H1 (cell line): Measurements from ENCODE around the gene PLVAP. TPM values are rescaled to one million over a fixed set of nuclear protein-coding genes. Genes with fewer than 3 reads are reported as not detected.

Experiments
- CTCF ChIA-PET: fragments of 300-600 bp; sonication (Branson Sonifier 250); formaldehyde crosslinking; loops from one replicate; lab custom pipeline; 2021; ENCODE audit not compliant: partially characterized antibody; lab: Charles Lee
- POLR2A ChIA-PET: fragments of 300-600 bp; sonication (Branson Sonifier 250); formaldehyde crosslinking; loops from one replicate; lab custom pipeline; 2021; ENCODE audit warnings: inconsistent platforms; ENCODE audit not compliant: partially characterized antibody; lab: Charles Lee
- DNase-seq, 2 experiments: peaks; one replicate each; pipeline versions ENCODE4 v3.0.0 to v3.0.0-alpha.2; 2010 to 2022; ENCODE audit warnings: low spot score in 2 of 2, low read depth in 1 of 2, mixed read lengths in 1 of 2
- FAIRE-seq: peaks from 2 replicates; lab custom pipeline; 2011; peaks lifted over from hg19 to GRCh38; lab: Jason Lieb, UNC
- H2AFZ ChIP-seq: 2 replicates; pipeline ENCODE4 v1.8.1; 2012; ENCODE audit warnings: low read length, inconsistent platforms
- H2AK5ac ChIP-seq: 2 replicates; pipeline ENCODE4 v1.6.1; 2013; ENCODE audit warnings: low read depth, low read length
- H2BK120ac ChIP-seq: replicated peaks from 2 replicates; pipeline ENCODE3; 2013; ENCODE audit warnings: low read depth, low read length, inconsistent platforms
- H2BK12ac ChIP-seq: 2 replicates; pipeline ENCODE4 v1.6.1; 2013; ENCODE audit warnings: low read depth, low read length
- H2BK15ac ChIP-seq: 2 replicates; pipeline ENCODE4 v1.6.1; 2013; ENCODE audit warnings: low read length
- H2BK20ac ChIP-seq: 2 replicates; pipeline ENCODE4 v1.6.1; 2013; ENCODE audit warnings: low read length
- H2BK5ac ChIP-seq: 2 replicates; pipeline ENCODE4 v1.6.1; 2013; ENCODE audit warnings: low read depth, low read length
- H3K14ac ChIP-seq: 2 replicates; pipeline ENCODE4 v1.6.1; 2013; ENCODE audit warnings: inconsistent platforms; ENCODE audit not compliant: insufficient read length
- H3K18ac ChIP-seq: 2 replicates; pipeline ENCODE4 v1.6.1; 2013; ENCODE audit warnings: low read length; ENCODE audit errors: extremely low read depth
- H3K23ac ChIP-seq: 2 replicates; pipeline ENCODE4 v1.6.1; 2013; ENCODE audit warnings: inconsistent platforms; ENCODE audit not compliant: insufficient read length
- H3K23me2 ChIP-seq: 2 replicates; pipeline ENCODE4 v1.6.1; 2013; ENCODE audit warnings: low read depth, low read length
- H3K27ac ChIP-seq: 2 replicates; pipeline ENCODE4 v1.6.1; 2011; ENCODE audit warnings: low read depth, low read length, inconsistent platforms
- H3K27me3 ChIP-seq, 4 experiments: replicated peaks in 1 of 4; 1 replicate in 1 of 4; 2 replicates in 3 of 4; pipeline versions ENCODE4 v1.6.1 to v1.8.1; 2011 to 2013; ENCODE audit warnings: low read length in 3 of 4, mild to moderate bottlenecking in 3 of 4, inconsistent platforms in 2 of 4, mixed read lengths in 2 of 4, moderate library complexity in 1 of 4; ENCODE audit not compliant: control insufficient read depth in 3 of 4, insufficient read depth in 3 of 4; ENCODE audit errors: extremely low read depth in 1 of 4
- H3K36me3 ChIP-seq, 4 experiments: 2 replicates each; pipeline versions ENCODE4 v1.6.1 to v1.8.1; 2011 to 2013; ENCODE audit warnings: mild to moderate bottlenecking in 4 of 4, low read length in 3 of 4, moderate library complexity in 2 of 4, control low read depth in 1 of 4, inconsistent platforms in 1 of 4; ENCODE audit not compliant: insufficient read depth in 4 of 4, control insufficient read depth in 2 of 4
- H3K4ac ChIP-seq: replicated peaks from 2 replicates; pipeline ENCODE3; 2013; ENCODE audit warnings: low read length, low read depth, mixed read lengths, inconsistent platforms; ENCODE audit not compliant: insufficient read length
- H3K4me1 ChIP-seq, 4 experiments: replicated peaks in 1 of 4; 1 replicate in 1 of 4; 2 replicates in 3 of 4; pipeline versions ENCODE4 v1.6.1 to v1.8.1; 2011 to 2013; ENCODE audit warnings: low read length in 3 of 4, inconsistent platforms in 2 of 4, mixed read lengths in 1 of 4; ENCODE audit not compliant: insufficient read depth in 4 of 4, control insufficient read depth in 3 of 4
- H3K4me2 ChIP-seq, 2 experiments: 2 replicates each; pipeline versions ENCODE4 v1.6.1 to v1.8.1; 2011 to 2013; ENCODE audit warnings: low read depth in 2 of 2, low read length in 2 of 2, control low read depth in 1 of 2, inconsistent platforms in 1 of 2, mild to moderate bottlenecking in 1 of 2; ENCODE audit not compliant: insufficient read depth in 1 of 2
- H3K4me3 ChIP-seq, 4 experiments: fragments of 200-600, 300-600 bp in 1 of 4; sonication (generic), shearing (Covaris generic), sonication (Bioruptor Twin) in 1 of 4; 2 replicates each; pipeline versions ENCODE4 v1.5.1 to v1.8.1; 2011 to 2016; ENCODE audit warnings: low read length in 4 of 4, low read depth in 3 of 4, control low read depth in 2 of 4, inconsistent platforms in 2 of 4, mild to moderate bottlenecking in 2 of 4, mixed read lengths in 1 of 4, moderate library complexity in 1 of 4; ENCODE audit not compliant: insufficient read depth in 2 of 4; ENCODE audit errors: extremely low read depth in 1 of 4
- H3K56ac ChIP-seq: replicated peaks from 2 replicates; pipeline ENCODE3; 2013; ENCODE audit warnings: low read depth, mild to moderate bottlenecking, mixed read lengths, low read length, inconsistent platforms; ENCODE audit not compliant: insufficient read length
- H3K79me1 ChIP-seq: 2 replicates; pipeline ENCODE4 v1.6.1; 2013; ENCODE audit warnings: low read depth, low read length, control low read depth
- H3K79me2 ChIP-seq, 2 experiments: 2 replicates each; pipeline versions ENCODE4 v1.6.1 to v1.8.1; 2012 to 2013; ENCODE audit warnings: low read length in 2 of 2, mild to moderate bottlenecking in 2 of 2, inconsistent platforms in 1 of 2; ENCODE audit not compliant: insufficient read depth in 2 of 2, control insufficient read depth in 1 of 2
- H3K9ac ChIP-seq, 4 experiments: replicated peaks in 1 of 4; 1 replicate in 1 of 4; 2 replicates in 3 of 4; pipeline versions ENCODE4 v1.6.1 to v1.8.1; 2011 to 2013; ENCODE audit warnings: low read depth in 3 of 4, low read length in 3 of 4, control low read depth in 2 of 4, mild to moderate bottlenecking in 2 of 4, moderate library complexity in 2 of 4, inconsistent platforms in 1 of 4; ENCODE audit errors: extremely low read depth in 1 of 4
- H3K9me3 ChIP-seq, 2 experiments: 2 replicates each; pipeline versions ENCODE4 v1.6.1 to v1.8.1; 2012 to 2013; ENCODE audit warnings: mild to moderate bottlenecking in 2 of 2, moderate library complexity in 2 of 2, control low read depth in 1 of 2, inconsistent platforms in 1 of 2, low read depth in 1 of 2, low read length in 1 of 2, mixed read lengths in 1 of 2; ENCODE audit not compliant: insufficient read depth in 2 of 2
- H4K20me1 ChIP-seq, 2 experiments: replicated peaks in 1 of 2; 2 replicates each; pipeline versions ENCODE3 to v1.8.1; 2011 to 2013; ENCODE audit warnings: inconsistent platforms in 2 of 2, low read length in 2 of 2, mild to moderate bottlenecking in 1 of 2; ENCODE audit not compliant: insufficient read depth in 2 of 2, control insufficient read depth in 1 of 2
- H4K5ac ChIP-seq: 2 replicates; pipeline ENCODE4 v1.6.1; 2013; ENCODE audit warnings: low read length, low read depth, mixed read lengths, inconsistent platforms; ENCODE audit not compliant: insufficient read length
- H4K8ac ChIP-seq: 2 replicates; pipeline ENCODE4 v1.8.0; 2013; ENCODE audit warnings: mild to moderate bottlenecking, moderate library complexity, low read length, inconsistent platforms; ENCODE audit not compliant: insufficient read depth; ENCODE audit errors: extremely low read depth
- H4K91ac ChIP-seq: replicated peaks from 2 replicates; pipeline ENCODE3; 2013; ENCODE audit warnings: low read length, mixed read lengths, inconsistent platforms; ENCODE audit not compliant: insufficient read length
- GTF2F1 ChIP-seq: IDR thresholded peaks from 2 replicates; pipeline ENCODE4 v1.6.1; 2012; ENCODE audit warnings: low read depth, low read length, improper control_type of control experiment, borderline replicate concordance
- SP2 ChIP-seq: IDR thresholded peaks from 2 replicates; pipeline ENCODE4 v1.6.1; 2012; ENCODE audit warnings: mild to moderate bottlenecking, low read length, inconsistent platforms
- WGBS, 2 experiments: shearing (Covaris generic) in 1 of 2; methylation state at CpG; one replicate each; pipeline versions ENCODE4 v1.1.6 to v1.1.7; 2013 to 2015; ENCODE audit warnings: low lambda C conversion rate in 2 of 2, mixed read lengths in 2 of 2, inconsistent platforms in 1 of 2, low coverage in 1 of 2, missing lambda C conversion rate in 1 of 2; ENCODE audit not compliant: insufficient replicate concordance in 2 of 2, insufficient coverage in 1 of 2, insufficient read length in 1 of 2; ENCODE audit errors: extremely low coverage in 1 of 2, missing lambda C conversion rate in 1 of 2; 5-methylcytosine and 5-hydroxymethylcytosine counted together
- polyA plus RNA-seq, 7 experiments: library from polyadenylated mRNA; depleted of rRNA in 3 of 7; stranded (reverse) in 5 of 7; unstranded in 2 of 7; fragments of >200 nt in 5 of 7; fragments of 200-250 nt in 2 of 7; gene quantifications; 1 replicate in 5 of 7; 2 replicates in 1 of 7; 4 replicates in 1 of 7; pipeline versions ENCODE4 v1.2.1 to v1.2.3, GENCODE V29; 2011 to 2013; ENCODE audit warnings: missing spikeins in 2 of 7, mixed read lengths in 2 of 7
- total RNA-seq: library from RNA; stranded (reverse); fragmentation: NEBNext Ultra II Directional; extraction: Animal tissue kit (Norgen Biotek cat#: 25700); gene quantifications from 2 replicates; pipeline ENCODE4 v1.2.1, GENCODE V29; 2021

Gene PLVAP
- total and polyA plus RNA-seq, 2 of the 8 experiments (the other 6 are each of a cell fraction or from before 2014, with no cell fraction given), result 0.32 TPM; not detected in 1

- no peak overlapping the region for H2BK12ac ChIP-seq
- H3K79me2 ChIP-seq, result no peaks in the 10 kb centered on the region
- H3K4me3 ChIP-seq, result no peak overlapping the region
- H4K20me1 ChIP-seq, result peaks cover 0 to 3% of the 10 kb centered on the region in 2 experiments
- no peak overlapping the region for H3K9ac ChIP-seq
- H3K4me2 ChIP-seq, result no peak overlapping the region
- H3K56ac ChIP-seq, result no peak overlapping the region
- no peak overlapping the region for H3K4ac ChIP-seq
- H3K27me3 ChIP-seq, result no peaks in the 10 kb centered on the region
- no peak overlapping the region for H2BK20ac ChIP-seq
- DNase-seq, result no peak
- H3K36me3 ChIP-seq, result peaks cover 2 to 38% (median 15%) of the 10 kb centered on the region in 4 experiments; a peak in 5 of 8 replicates
- H3K4me1 ChIP-seq, result peaks cover 0 to 12% (median 7%) of the 10 kb centered on the region in 4 experiments; a peak in 4 of 7 replicates
- ChIA-PET POLR2A (interaction anchor here (0.6 to 17.1 kb wide), 4 partner anchors 13 to 40 kb away, joined by 3 to 329 read pairs (median 52); partner anchors contain the start of genes ABHD8, ANO8, DDA1 and GTPBP3), CTCF (no interaction called here)
- H4K5ac ChIP-seq, result no peak overlapping the region
- no peak overlapping the region for H3K14ac ChIP-seq
- no peak overlapping the region for H2BK15ac ChIP-seq
- no peak overlapping the region for H2BK120ac ChIP-seq
- H3K23ac ChIP-seq, result no peak overlapping the region
- no peak overlapping the region for H4K8ac ChIP-seq
- 93% methylated on average over 19 of the region's 56 CpGs; no CpG with 5 or more reads in 1 of the 2 experiments for WGBS, 2 experiments
- H3K9me3 ChIP-seq, result no peaks in the 10 kb centered on the region
- no peaks in the 10 kb centered on the region; the same call in 1 of the 2 replicates for H3K79me1 ChIP-seq
- peaks cover 2% of the 10 kb centered on the region; the same call in 1 of the 2 replicates for H3K23me2 ChIP-seq
- no peak overlapping the region for H2AK5ac ChIP-seq
- H3K18ac ChIP-seq, result no peak overlapping the region
- no peak overlapping the region for H3K27ac ChIP-seq
- H2AFZ ChIP-seq, result no peak overlapping the region
- no peak for TF ChIP-seq SP2
- TF ChIP-seq GTF2F1, result no peak
- no peak overlapping the region for H4K91ac ChIP-seq
- no peak overlapping the region for H2BK5ac ChIP-seq
- FAIRE-seq, result no peak
Observed at GRCh38 chr19:17323300-17323963, 53.7 kb downstream of the PLVAP start.
